ENCODE results near the gene PPAT.

The PPAT gene

DNA sequence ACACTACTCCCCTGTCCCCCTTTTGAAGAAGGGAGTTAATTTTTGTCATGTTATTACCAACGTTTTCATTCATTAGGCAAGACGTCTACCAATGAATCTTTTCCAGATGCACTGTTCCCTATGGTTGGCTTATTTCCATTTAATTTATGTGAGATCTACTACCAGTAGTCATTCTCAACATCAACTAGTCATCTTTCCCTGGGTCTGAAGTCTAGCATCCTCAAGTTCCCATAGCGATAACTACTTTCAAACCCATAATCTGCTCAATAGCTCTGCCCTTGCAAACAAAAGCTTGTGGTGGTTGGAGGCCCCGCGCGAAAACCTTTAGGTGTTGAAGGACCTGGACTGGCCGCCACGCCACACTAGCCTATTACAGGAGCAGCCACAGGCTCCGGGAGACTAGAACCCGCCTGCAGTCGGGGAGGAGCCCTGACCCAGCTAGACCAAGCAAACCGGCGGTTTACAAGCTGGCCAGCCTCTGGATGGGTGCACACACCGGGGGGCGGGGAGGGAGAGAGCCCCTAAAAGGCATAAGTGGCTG, 746 bp downstream of the PPAT start:
- TF ChIP-seq, protein P1, sequence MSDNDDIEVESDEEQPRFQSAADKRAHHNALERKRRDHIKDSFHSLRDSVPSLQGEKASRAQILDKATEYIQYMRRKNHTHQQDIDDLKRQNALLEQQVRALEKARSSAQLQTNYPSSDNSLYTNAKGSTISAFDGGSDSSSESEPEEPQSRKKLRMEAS (IDR thresholded peaks at IDR 0.05) = no peak
- no peak for TF ChIP-seq EP300 (IDR thresholded peaks at IDR 0.05; ENCODE audit: borderline replicate concordance)
- no peak for TF ChIP-seq TEAD4 (IDR thresholded peaks at IDR 0.05)
- TF ChIP-seq TCF12 (IDR thresholded peaks at IDR 0.05; ENCODE audit: low read depth) = no peak
- no peak for TF ChIP-seq RAD21 (IDR thresholded peaks at IDR 0.05; ENCODE audit: low read depth)
- TF ChIP-seq EGR1 (IDR thresholded peaks at IDR 0.05) = no peak
- no peak for TF ChIP-seq CEBPB (IDR thresholded peaks at IDR 0.05)
- TF ChIP-seq, protein P2, sequence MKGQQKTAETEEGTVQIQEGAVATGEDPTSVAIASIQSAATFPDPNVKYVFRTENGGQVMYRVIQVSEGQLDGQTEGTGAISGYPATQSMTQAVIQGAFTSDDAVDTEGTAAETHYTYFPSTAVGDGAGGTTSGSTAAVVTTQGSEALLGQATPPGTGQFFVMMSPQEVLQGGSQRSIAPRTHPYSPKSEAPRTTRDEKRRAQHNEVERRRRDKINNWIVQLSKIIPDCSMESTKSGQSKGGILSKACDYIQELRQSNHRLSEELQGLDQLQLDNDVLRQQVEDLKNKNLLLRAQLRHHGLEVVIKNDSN (IDR thresholded peaks at IDR 0.05) = no peak
- TF ChIP-seq TAF1 (IDR thresholded peaks at IDR 0.05; ENCODE audit: low read depth) = no peak
- TF ChIP-seq, protein P3, sequence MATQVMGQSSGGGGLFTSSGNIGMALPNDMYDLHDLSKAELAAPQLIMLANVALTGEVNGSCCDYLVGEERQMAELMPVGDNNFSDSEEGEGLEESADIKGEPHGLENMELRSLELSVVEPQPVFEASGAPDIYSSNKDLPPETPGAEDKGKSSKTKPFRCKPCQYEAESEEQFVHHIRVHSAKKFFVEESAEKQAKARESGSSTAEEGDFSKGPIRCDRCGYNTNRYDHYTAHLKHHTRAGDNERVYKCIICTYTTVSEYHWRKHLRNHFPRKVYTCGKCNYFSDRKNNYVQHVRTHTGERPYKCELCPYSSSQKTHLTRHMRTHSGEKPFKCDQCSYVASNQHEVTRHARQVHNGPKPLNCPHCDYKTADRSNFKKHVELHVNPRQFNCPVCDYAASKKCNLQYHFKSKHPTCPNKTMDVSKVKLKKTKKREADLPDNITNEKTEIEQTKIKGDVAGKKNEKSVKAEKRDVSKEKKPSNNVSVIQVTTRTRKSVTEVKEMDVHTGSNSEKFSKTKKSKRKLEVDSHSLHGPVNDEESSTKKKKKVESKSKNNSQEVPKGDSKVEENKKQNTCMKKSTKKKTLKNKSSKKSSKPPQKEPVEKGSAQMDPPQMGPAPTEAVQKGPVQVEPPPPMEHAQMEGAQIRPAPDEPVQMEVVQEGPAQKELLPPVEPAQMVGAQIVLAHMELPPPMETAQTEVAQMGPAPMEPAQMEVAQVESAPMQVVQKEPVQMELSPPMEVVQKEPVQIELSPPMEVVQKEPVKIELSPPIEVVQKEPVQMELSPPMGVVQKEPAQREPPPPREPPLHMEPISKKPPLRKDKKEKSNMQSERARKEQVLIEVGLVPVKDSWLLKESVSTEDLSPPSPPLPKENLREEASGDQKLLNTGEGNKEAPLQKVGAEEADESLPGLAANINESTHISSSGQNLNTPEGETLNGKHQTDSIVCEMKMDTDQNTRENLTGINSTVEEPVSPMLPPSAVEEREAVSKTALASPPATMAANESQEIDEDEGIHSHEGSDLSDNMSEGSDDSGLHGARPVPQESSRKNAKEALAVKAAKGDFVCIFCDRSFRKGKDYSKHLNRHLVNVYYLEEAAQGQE (IDR thresholded peaks at IDR 0.05; ENCODE audit: low read depth) = no peak
- no peak for TF ChIP-seq NFIC (IDR thresholded peaks at IDR 0.05)
- no peak for TF ChIP-seq CREB1 (IDR thresholded peaks at IDR 0.05; ENCODE audit: low read depth)
- TF ChIP-seq YY1 (IDR thresholded peaks at IDR 0.05; ENCODE audit: low read depth) = no peak

DNA sequence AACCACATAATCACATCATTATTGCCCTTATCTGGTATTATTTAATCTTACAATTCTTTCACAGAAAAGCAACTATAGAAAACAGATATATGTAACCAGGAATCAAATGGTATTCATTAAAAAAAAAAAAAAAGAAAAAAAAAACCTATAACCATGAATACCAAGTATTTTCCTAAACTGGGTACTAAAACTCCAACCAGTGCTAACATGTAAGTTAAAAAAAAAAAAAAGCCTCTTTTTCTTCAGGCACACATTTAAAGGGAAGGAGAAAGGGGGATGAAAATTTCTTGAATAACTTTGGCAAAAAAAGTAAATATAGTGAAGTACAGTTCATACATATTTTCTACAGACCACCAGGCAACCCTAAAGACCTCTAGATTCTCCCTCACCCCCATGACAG, 2.1 kb downstream of the PPAT start:
- no peak for TF ChIP-seq CREB1 (IDR thresholded peaks at IDR 0.05; ENCODE audit: low read depth)
- TF ChIP-seq, protein P2 (IDR thresholded peaks at IDR 0.05) = no peak
- TF ChIP-seq, protein P3 (IDR thresholded peaks at IDR 0.05; ENCODE audit: low read depth) = no peak

DNA sequence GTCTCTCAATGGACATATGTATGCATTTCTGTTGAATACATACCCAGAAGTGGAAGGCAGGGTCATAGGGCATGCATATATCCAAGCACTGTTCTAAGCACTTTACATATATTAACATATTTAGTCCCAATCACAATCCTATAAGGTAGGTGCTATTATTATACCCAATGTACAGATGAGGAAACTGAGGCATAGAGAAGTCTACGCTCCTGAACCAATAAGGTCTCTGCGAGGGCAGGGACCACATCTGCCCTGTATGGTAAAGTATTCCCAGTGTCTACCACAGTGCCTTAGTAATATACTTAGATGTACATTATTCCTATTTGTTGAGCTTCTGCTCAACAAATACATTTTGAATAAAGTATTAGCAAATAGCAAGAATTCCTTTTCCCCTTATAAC, 5.2 kb downstream of the PPAT start:
- no peak for TF ChIP-seq ZBTB7A (IDR thresholded peaks at IDR 0.05; ENCODE audit: low read depth)
- no peak for TF ChIP-seq EP300 (IDR thresholded peaks at IDR 0.05; ENCODE audit: borderline replicate concordance)
- no peak for TF ChIP-seq YY1 (IDR thresholded peaks at IDR 0.05; ENCODE audit: low read depth)
- TF ChIP-seq TAF1 (IDR thresholded peaks at IDR 0.05; ENCODE audit: low read depth) = no peak
- TF ChIP-seq, protein P1 (IDR thresholded peaks at IDR 0.05) = no peak
- no peak for TF ChIP-seq EGR1 (IDR thresholded peaks at IDR 0.05)
- TF ChIP-seq CEBPB (IDR thresholded peaks at IDR 0.05) = no peak
- no peak for TF ChIP-seq CREB1 (IDR thresholded peaks at IDR 0.05; ENCODE audit: low read depth)
- TF ChIP-seq, protein P3 (IDR thresholded peaks at IDR 0.05; ENCODE audit: low read depth) = no peak
- TF ChIP-seq, protein P2 (IDR thresholded peaks at IDR 0.05) = no peak
- TF ChIP-seq TEAD4 (IDR thresholded peaks at IDR 0.05) = no peak
- no peak for TF ChIP-seq NFIC (IDR thresholded peaks at IDR 0.05)
- no peak for TF ChIP-seq RAD21 (IDR thresholded peaks at IDR 0.05; ENCODE audit: low read depth)
- no peak for TF ChIP-seq TCF12 (IDR thresholded peaks at IDR 0.05; ENCODE audit: low read depth)
- TF ChIP-seq FOXM1 (IDR thresholded peaks at IDR 0.05; ENCODE audit: borderline replicate concordance, low read depth) = no peak

DNA sequence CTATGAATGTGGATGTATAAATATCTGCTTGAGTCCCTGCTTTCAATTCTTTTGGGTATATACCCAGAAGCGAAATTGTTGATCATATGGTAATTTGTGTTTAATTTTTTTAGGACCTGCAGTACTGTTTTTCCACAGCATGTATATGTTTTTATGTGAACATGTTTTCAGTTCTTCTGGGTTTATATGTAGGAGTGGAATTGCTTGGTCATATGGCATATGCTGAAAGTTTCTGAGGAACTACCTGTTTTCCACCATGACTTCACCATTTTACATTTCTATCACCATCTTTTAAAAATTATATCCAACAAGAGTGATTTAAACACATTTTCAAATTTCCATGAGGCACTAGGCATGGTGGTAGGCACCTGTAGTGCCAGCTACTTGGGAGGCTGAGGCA, 8.2 kb downstream of the PPAT start:
- TF ChIP-seq TEAD4 (IDR thresholded peaks at IDR 0.05) (no peak), FOXM1 (IDR thresholded peaks at IDR 0.05; ENCODE audit: borderline replicate concordance, low read depth) (no peak), ZBTB7A (IDR thresholded peaks at IDR 0.05; ENCODE audit: low read depth) (no peak), YY1 (IDR thresholded peaks at IDR 0.05; ENCODE audit: low read depth) (no peak), CEBPB (IDR thresholded peaks at IDR 0.05) (no peak), EGR1 (IDR thresholded peaks at IDR 0.05) (no peak), TCF12 (IDR thresholded peaks at IDR 0.05; ENCODE audit: low read depth) (no peak), RAD21 (IDR thresholded peaks at IDR 0.05; ENCODE audit: low read depth) (no peak)
- TF ChIP-seq, protein P3 (IDR thresholded peaks at IDR 0.05; ENCODE audit: low read depth) = no peak
- TF ChIP-seq, protein P2 (IDR thresholded peaks at IDR 0.05) = no peak
